HUES6 (cell line): ENCODE data around the gene RSPH1.

ENCODE experiments used
- H3K27ac ChIP-seq: 2 replicates; pipeline ENCODE4 v1.7.0; 2013; ENCODE audit warnings: low read depth, mild to moderate bottlenecking, low read length, inconsistent platforms
- H3K27me3 ChIP-seq: 2 replicates; pipeline ENCODE4 v1.6.1; 2013; ENCODE audit warnings: low read length; ENCODE audit not compliant: control insufficient read depth, insufficient read depth
- H3K36me3 ChIP-seq: 2 replicates; pipeline ENCODE4 v1.6.1; 2013; ENCODE audit warnings: low read length; ENCODE audit not compliant: control insufficient read depth, insufficient read depth
- H3K4me1 ChIP-seq: 2 replicates; pipeline ENCODE4 v1.6.1; 2013; ENCODE audit warnings: low read length; ENCODE audit not compliant: control insufficient read depth, insufficient read depth
- H3K4me3 ChIP-seq: 2 replicates; pipeline ENCODE4 v1.5.1; 2013; ENCODE audit warnings: low read depth, low read length
- H3K9ac ChIP-seq: one replicate; pipeline ENCODE4 v1.6.1; 2013; ENCODE audit warnings: mild to moderate bottlenecking, low read length
- H3K9me3 ChIP-seq: 2 replicates; pipeline ENCODE4 v1.6.1; 2013; ENCODE audit warnings: low read depth, low read length; ENCODE audit not compliant: control insufficient read depth, insufficient read depth

The RSPH1 gene

GRCh38 chr21:42433946-42434551 lies 62.0 kb downstream of the RSPH1 start:
- peaks cover 25% of the 10 kb centered on the region for H3K9me3 ChIP-seq
- no peaks in the 10 kb centered on the region for H3K36me3 ChIP-seq
- H3K9ac ChIP-seq = no peak overlapping the region
- H3K27ac ChIP-seq = no peak overlapping the region
- H3K4me1 ChIP-seq = no peaks in the 10 kb centered on the region
- H3K4me3 ChIP-seq = no peak overlapping the region
- 0 out of 2 replicates have a peak, but pooled peaks cover 5% of the 10 kb centered on the region for H3K27me3 ChIP-seq

- Histone ChIP-seq H3K9me3 (peaks cover 25% of the 10 kb centered on the region), H3K4me3 (no peak overlapping the region), H3K27ac (no peak overlapping the region), H3K27me3 (0 out of 2 replicates have a peak, but pooled peaks cover 5% of the 10 kb centered on the region), H3K36me3 (no peaks in the 10 kb centered on the region), H3K4me1 (no peaks in the 10 kb centered on the region), H3K9ac (no peak overlapping the region)
Measured at GRCh38 chr21:42432695-42433094, 63.3 kb downstream of the RSPH1 start.

GRCh38 chr21:42431196-42431595 lies 64.8 kb downstream of the RSPH1 start:
- Histone ChIP-seq H3K4me3 (no peak overlapping the region), H3K4me1 (no peaks in the 10 kb centered on the region), H3K9me3 (peaks cover 21% of the 10 kb centered on the region), H3K27me3 (0 out of 2 replicates have a peak, but pooled peaks cover 5% of the 10 kb centered on the region), H3K36me3 (no peaks in the 10 kb centered on the region), H3K9ac (no peak overlapping the region), H3K27ac (no peak overlapping the region)

GRCh38 chr21:42430521-42430920 lies 65.5 kb downstream of the RSPH1 start:
- H3K9me3 ChIP-seq = peaks cover 21% of the 10 kb centered on the region
- H3K27me3 ChIP-seq = 0 out of 2 replicates have a peak, but pooled peaks cover 5% of the 10 kb centered on the region

GRCh38 chr21:42429856-42430255 lies 66.2 kb downstream of the RSPH1 start:
- Histone ChIP-seq H3K9ac (no peak overlapping the region), H3K4me1 (no peaks in the 10 kb centered on the region), H3K27me3 (peaks cover 5% of the 10 kb centered on the region; the same call in 1 of the 2 replicates), H3K36me3 (no peaks in the 10 kb centered on the region), H3K9me3 (peaks cover 21% of the 10 kb centered on the region), H3K27ac (no peak overlapping the region), H3K4me3 (no peak overlapping the region)

More at GRCh38 chr21:42430521-42430920, 65.5 kb downstream of the RSPH1 start:
- Histone ChIP-seq H3K9ac (no peak overlapping the region), H3K4me3 (no peak overlapping the region), H3K27ac (no peak overlapping the region), H3K4me1 (no peaks in the 10 kb centered on the region), H3K36me3 (no peaks in the 10 kb centered on the region)

GRCh38 chr21:42429021-42429420 lies 67.0 kb downstream of the RSPH1 start:
- Histone ChIP-seq H3K9me3 (peaks cover 20% of the 10 kb centered on the region), H3K27ac (no peak overlapping the region), H3K4me3 (no peak overlapping the region), H3K9ac (no peak overlapping the region), H3K4me1 (no peaks in the 10 kb centered on the region), H3K27me3 (peaks cover 3% of the 10 kb centered on the region; the same call in 1 of the 2 replicates), H3K36me3 (no peaks in the 10 kb centered on the region)

GRCh38 chr21:42427809-42428419 lies 68.1 kb downstream of the RSPH1 start:
- Histone ChIP-seq H3K36me3 (no peaks in the 10 kb centered on the region), H3K9me3 (peaks cover 11% of the 10 kb centered on the region), H3K9ac (no peak overlapping the region), H3K27me3 (peaks cover 12% of the 10 kb centered on the region; the same call in 1 of the 2 replicates), H3K27ac (no peak overlapping the region), H3K4me1 (no peaks in the 10 kb centered on the region), H3K4me3 (no peak overlapping the region)

- no peaks in the 10 kb centered on the region for H3K36me3 ChIP-seq
- no peak overlapping the region for H3K27ac ChIP-seq
- no peak overlapping the region for H3K4me3 ChIP-seq
- peaks cover 2% of the 10 kb centered on the region for H3K9me3 ChIP-seq
- H3K9ac ChIP-seq = no peak overlapping the region
- no peaks in the 10 kb centered on the region for H3K4me1 ChIP-seq
- peaks cover 13% of the 10 kb centered on the region; the same call in 1 of the 2 replicates for H3K27me3 ChIP-seq
Measured at GRCh38 chr21:42426876-42427480, 69.0 kb downstream of the RSPH1 start.

GRCh38 chr21:42426424-42426823 lies 69.6 kb downstream of the RSPH1 start:
- H3K4me1 ChIP-seq = no peaks in the 10 kb centered on the region

GRCh38 chr21:42425591-42425990 lies 70.4 kb downstream of the RSPH1 start:
- Histone ChIP-seq H3K9me3 (no peaks in the 10 kb centered on the region), H3K27ac (no peak overlapping the region), H3K9ac (no peak overlapping the region), H3K4me1 (no peaks in the 10 kb centered on the region), H3K4me3 (no peak overlapping the region), H3K36me3 (no peaks in the 10 kb centered on the region), H3K27me3 (peaks cover 13% of the 10 kb centered on the region; the same call in 1 of the 2 replicates)

More at GRCh38 chr21:42426424-42426823, 69.6 kb downstream of the RSPH1 start:
- Histone ChIP-seq H3K9ac (no peak overlapping the region), H3K27ac (no peak overlapping the region), H3K4me3 (no peak overlapping the region), H3K36me3 (no peaks in the 10 kb centered on the region), H3K27me3 (peaks cover 13% of the 10 kb centered on the region; the same call in 1 of the 2 replicates), H3K9me3 (no peaks in the 10 kb centered on the region)
